ENCODE data around the gene BCAS3.

Gene BCAS3

GRCh38 chr17:61330174-61331150 lies 652.8 kb downstream of the BCAS3 start:
- TF ChIP-seq TEAD4 (IDR thresholded peaks at IDR 0.05) (no peak), NFIC (IDR thresholded peaks at IDR 0.05) (no peak), USF1 (IDR thresholded peaks at IDR 0.05) (no peak), YY1 (IDR thresholded peaks at IDR 0.05; ENCODE audit: low read depth) (no peak), EP300 (IDR thresholded peaks at IDR 0.05; ENCODE audit: borderline replicate concordance) (no peak), MAX (IDR thresholded peaks at IDR 0.05) (no peak), ZBTB7A (IDR thresholded peaks at IDR 0.05; ENCODE audit: low read depth) (no peak), TAF1 (IDR thresholded peaks at IDR 0.05; ENCODE audit: low read depth) (no peak), CREB1 (IDR thresholded peaks at IDR 0.05; ENCODE audit: low read depth) (no peak), REST (IDR thresholded peaks at IDR 0.05; ENCODE audit: low read depth) (no peak), RAD21 (IDR thresholded peaks at IDR 0.05; ENCODE audit: low read depth) (no peak), CEBPB (IDR thresholded peaks at IDR 0.05) (no peak), TCF12 (IDR thresholded peaks at IDR 0.05; ENCODE audit: low read depth) (no peak), FOXM1 (IDR thresholded peaks at IDR 0.05; ENCODE audit: borderline replicate concordance, low read depth) (no peak), EGR1 (IDR thresholded peaks at IDR 0.05) (no peak)

- TF ChIP-seq ZBTB7A (IDR thresholded peaks at IDR 0.05; ENCODE audit: low read depth) (no peak), TEAD4 (IDR thresholded peaks at IDR 0.05) (no peak), YY1 (IDR thresholded peaks at IDR 0.05; ENCODE audit: low read depth) (no peak), TCF12 (IDR thresholded peaks at IDR 0.05; ENCODE audit: low read depth) (no peak), CREB1 (IDR thresholded peaks at IDR 0.05; ENCODE audit: low read depth) (no peak), EGR1 (IDR thresholded peaks at IDR 0.05) (no peak), RAD21 (IDR thresholded peaks at IDR 0.05; ENCODE audit: low read depth) (no peak), REST (IDR thresholded peaks at IDR 0.05; ENCODE audit: low read depth) (no peak)
These were observed 653.5 kb downstream of the BCAS3 start for GRCh38 chr17:61331178-61331577.

- TF ChIP-seq CEBPB (IDR thresholded peaks at IDR 0.05), result no peak
- no peak for TF ChIP-seq NFIC (IDR thresholded peaks at IDR 0.05)
- no peak for TF ChIP-seq MAX (IDR thresholded peaks at IDR 0.05)
- TF ChIP-seq USF1 (IDR thresholded peaks at IDR 0.05), result no peak
- no peak for TF ChIP-seq REST (IDR thresholded peaks at IDR 0.05; ENCODE audit: low read depth)
- TF ChIP-seq CREB1 (IDR thresholded peaks at IDR 0.05; ENCODE audit: low read depth), result no peak
- no peak for TF ChIP-seq YY1 (IDR thresholded peaks at IDR 0.05; ENCODE audit: low read depth)
- TF ChIP-seq FOXM1 (IDR thresholded peaks at IDR 0.05; ENCODE audit: borderline replicate concordance, low read depth), result no peak
- TF ChIP-seq RAD21 (IDR thresholded peaks at IDR 0.05; ENCODE audit: low read depth), result no peak
- no peak for TF ChIP-seq EP300 (IDR thresholded peaks at IDR 0.05; ENCODE audit: borderline replicate concordance)
- no peak for TF ChIP-seq TEAD4 (IDR thresholded peaks at IDR 0.05)
- no peak for TF ChIP-seq TCF12 (IDR thresholded peaks at IDR 0.05; ENCODE audit: low read depth)
These were observed 654.2 kb downstream of the BCAS3 start for GRCh38 chr17:61331886-61332285.

GRCh38 chr17:61333136-61333535 lies 655.5 kb downstream of the BCAS3 start:
- TF ChIP-seq REST (IDR thresholded peaks at IDR 0.05; ENCODE audit: low read depth), result no peak

Data from Ishikawa (cell line).